Endothelial cell (in vitro differentiated cells): ENCODE data around the gene FTO. TPM values are rescaled to one million over a fixed set of nuclear protein-coding genes. Genes with fewer than 3 reads are reported as not detected.

Experiments used
- DNase-seq: peaks from one replicate; pipeline ENCODE4 v3.0.0; 2021; ENCODE audit warnings: low spot score
- H3K27ac Mint-ChIP-seq: one replicate; pipeline ENCODE4 v1.8.0; 2021; ENCODE audit warnings: mixed read lengths, inconsistent platforms; ENCODE audit not compliant: unreplicated experiment
- H3K27me3 Mint-ChIP-seq: one replicate; pipeline ENCODE4 v1.8.0; 2021; ENCODE audit warnings: mild to moderate bottlenecking, moderate library complexity, mixed read lengths, inconsistent platforms; ENCODE audit not compliant: unreplicated experiment
- H3K36me3 Mint-ChIP-seq: one replicate; pipeline ENCODE4 v1.8.0; 2021; ENCODE audit warnings: mild to moderate bottlenecking, low read depth, mixed read lengths, inconsistent platforms; ENCODE audit not compliant: unreplicated experiment
- H3K4me1 Mint-ChIP-seq: one replicate; pipeline ENCODE4 v1.8.0; 2021; ENCODE audit warnings: mild to moderate bottlenecking, mixed read lengths, inconsistent platforms; ENCODE audit not compliant: unreplicated experiment
- H3K4me3 Mint-ChIP-seq: one replicate; pipeline ENCODE4 v1.8.0; 2021; ENCODE audit warnings: mild to moderate bottlenecking, mixed read lengths, inconsistent platforms; ENCODE audit not compliant: unreplicated experiment
- H3K9me3 Mint-ChIP-seq: one replicate; pipeline ENCODE4 v1.8.0; 2021; ENCODE audit warnings: mixed read lengths, inconsistent platforms; ENCODE audit not compliant: unreplicated experiment
- total RNA-seq: library from RNA; stranded (reverse); fragmentation: NEBNext Ultra II Directional; extraction: Animal tissue kit (Norgen Biotek cat#: 25700); gene quantifications from one replicate; pipeline ENCODE4 v1.2.1, GENCODE V29; 2021; ENCODE audit not compliant: unreplicated experiment
- TF ChIP-seq, protein P1 (sequence below): fragments of 200-600 bp; sonication (generic); IDR thresholded peaks from one replicate; pipeline ENCODE4 v1.5.0; 2021; ENCODE audit warnings: antibody characterized with exemption; ENCODE audit not compliant: unreplicated experiment

The FTO gene
- total RNA-seq, 1 donor from 2014 or later: 83.8 TPM

DNA sequence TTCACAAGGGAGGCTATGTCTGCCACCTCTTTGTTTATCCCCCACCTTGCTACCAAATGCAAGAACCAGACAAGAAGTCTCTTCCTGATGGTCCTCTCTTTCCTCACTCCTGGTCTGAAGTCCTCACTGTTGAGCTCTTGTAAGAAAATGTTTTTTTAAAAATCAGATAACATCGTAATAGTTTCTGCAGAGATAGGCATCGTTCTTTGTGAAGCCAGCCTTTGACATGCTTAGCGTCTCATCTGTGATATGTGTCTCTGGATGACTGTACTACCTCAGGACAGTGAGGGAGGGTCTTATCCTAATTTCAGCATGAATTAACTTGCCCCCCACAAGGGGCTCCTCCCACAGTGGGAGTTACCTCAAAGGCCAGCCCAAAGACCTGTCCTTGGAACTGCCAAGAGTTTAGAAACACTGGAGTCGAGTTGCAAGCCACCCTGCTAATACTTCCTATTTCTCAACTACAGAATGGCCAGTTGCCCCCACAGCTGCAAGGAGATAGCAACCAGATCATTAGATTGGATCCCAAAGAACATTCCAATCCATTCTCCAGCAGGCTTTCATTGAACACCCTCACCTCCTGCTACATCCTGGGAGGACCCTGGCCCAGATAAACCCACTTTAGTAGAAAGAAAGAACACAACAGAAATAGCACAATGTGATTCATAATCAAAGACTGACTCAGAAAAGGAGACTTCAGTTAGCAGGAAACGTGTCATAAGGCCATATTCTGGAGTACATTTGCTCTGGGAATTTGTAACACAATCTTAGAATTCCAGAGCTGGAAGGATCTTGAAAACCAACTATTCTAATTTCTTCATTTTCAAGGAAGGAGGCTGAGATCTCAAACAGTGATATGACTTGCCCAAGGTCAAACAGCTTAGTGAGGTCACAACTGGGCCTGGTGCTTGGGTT is 431.7 kb downstream of the FTO start:
- no peak for DNase-seq
- no peaks in the 10 kb centered on the region for H3K36me3 Mint-ChIP-seq
- peaks cover 5% of the 10 kb centered on the region for H3K27me3 Mint-ChIP-seq
- no peak overlapping the region for H3K27ac Mint-ChIP-seq
- peaks cover 3% of the 10 kb centered on the region for H3K4me1 Mint-ChIP-seq
- TF ChIP-seq, protein P1, sequence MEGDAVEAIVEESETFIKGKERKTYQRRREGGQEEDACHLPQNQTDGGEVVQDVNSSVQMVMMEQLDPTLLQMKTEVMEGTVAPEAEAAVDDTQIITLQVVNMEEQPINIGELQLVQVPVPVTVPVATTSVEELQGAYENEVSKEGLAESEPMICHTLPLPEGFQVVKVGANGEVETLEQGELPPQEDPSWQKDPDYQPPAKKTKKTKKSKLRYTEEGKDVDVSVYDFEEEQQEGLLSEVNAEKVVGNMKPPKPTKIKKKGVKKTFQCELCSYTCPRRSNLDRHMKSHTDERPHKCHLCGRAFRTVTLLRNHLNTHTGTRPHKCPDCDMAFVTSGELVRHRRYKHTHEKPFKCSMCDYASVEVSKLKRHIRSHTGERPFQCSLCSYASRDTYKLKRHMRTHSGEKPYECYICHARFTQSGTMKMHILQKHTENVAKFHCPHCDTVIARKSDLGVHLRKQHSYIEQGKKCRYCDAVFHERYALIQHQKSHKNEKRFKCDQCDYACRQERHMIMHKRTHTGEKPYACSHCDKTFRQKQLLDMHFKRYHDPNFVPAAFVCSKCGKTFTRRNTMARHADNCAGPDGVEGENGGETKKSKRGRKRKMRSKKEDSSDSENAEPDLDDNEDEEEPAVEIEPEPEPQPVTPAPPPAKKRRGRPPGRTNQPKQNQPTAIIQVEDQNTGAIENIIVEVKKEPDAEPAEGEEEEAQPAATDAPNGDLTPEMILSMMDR: no peak
- H3K4me3 Mint-ChIP-seq: no peak overlapping the region
- no peaks in the 10 kb centered on the region for H3K9me3 Mint-ChIP-seq

DNA sequence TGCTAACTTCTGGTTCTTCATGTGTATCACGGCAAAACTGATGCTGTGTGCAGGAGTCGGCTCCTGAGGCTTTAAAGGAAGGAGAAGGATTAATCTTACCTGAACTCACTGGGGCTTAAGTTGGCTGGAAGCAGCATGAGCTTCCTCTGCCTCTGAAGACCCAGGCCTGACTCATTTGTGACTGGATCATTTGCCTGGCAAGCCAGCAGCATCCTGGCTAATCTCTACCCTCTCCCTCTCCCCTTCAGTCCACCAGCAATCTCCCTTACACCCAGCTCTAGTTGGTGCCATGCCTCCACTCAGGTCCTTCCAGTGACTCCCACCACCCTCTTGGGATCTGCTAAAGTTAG is 432.3 kb downstream of the FTO start:
- H3K9me3 Mint-ChIP-seq: no peaks in the 10 kb centered on the region
- peaks cover 3% of the 10 kb centered on the region for H3K4me1 Mint-ChIP-seq
- no peak overlapping the region for H3K4me3 Mint-ChIP-seq
- no peaks in the 10 kb centered on the region for H3K36me3 Mint-ChIP-seq
- DNase-seq: no peak
- TF ChIP-seq, protein P1: no peak
- peaks cover 5% of the 10 kb centered on the region for H3K27me3 Mint-ChIP-seq
- no peak overlapping the region for H3K27ac Mint-ChIP-seq

DNA sequence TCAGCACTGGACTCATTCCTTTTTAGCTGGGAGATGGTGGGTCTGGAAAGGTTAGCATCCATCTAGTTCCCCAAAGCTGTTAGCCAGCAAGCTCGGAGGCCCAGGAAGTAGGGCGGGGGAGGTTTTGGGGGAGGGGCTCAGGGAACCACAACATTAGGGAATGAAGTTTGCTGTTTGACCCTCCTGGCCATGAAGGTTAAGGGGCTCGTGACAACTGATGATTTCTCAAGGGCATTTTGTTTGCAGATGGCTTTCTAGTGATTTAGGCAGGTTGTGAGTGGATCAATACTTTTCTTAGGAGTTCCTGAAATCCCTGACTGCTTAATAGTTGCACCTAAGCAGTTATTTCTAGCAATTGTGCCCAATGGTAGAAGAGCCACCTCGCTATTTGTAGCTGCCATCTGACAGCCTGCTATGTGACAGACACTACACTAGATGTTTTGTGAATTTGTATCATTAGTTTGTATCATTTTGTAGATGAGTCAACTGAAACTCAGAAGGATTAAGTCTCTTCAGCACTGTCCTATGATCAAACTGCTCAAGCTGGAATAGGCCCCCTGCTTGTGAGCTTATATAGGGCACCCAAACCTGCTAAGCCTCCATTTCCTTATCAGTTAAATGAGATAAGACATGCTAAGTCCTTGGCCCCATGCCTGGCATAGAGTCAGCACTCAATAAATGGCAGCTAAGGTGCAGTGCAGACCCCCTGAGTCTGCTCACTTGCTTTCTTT is 436.3 kb downstream of the FTO start:
- Mint-ChIP-seq H3K36me3 (no peaks in the 10 kb centered on the region), H3K4me1 (peaks cover 9% of the 10 kb centered on the region), H3K27ac (no peak overlapping the region), H3K9me3 (no peaks in the 10 kb centered on the region), H3K4me3 (no peak overlapping the region), H3K27me3 (peaks cover 5% of the 10 kb centered on the region)
- DNase-seq: no peak
- TF ChIP-seq, protein P1: no peak

DNA sequence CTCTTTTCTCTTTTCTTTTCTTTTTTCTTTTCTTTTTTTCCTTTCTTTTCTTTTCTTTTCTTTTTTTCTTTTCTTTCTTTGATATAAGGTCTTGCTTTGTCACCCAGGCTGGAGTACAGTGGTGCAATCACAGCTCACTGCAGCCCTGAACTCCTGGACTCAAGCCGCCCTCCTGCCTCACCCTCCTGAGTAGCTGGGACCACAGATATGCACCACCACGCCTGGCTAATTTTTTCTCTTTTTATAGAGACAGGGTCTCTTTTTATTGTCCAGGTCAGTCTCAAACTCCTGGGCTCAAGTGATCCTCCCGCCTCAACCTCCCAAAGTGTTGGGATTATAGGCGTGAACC is 436.8 kb downstream of the FTO start:
- H3K9me3 Mint-ChIP-seq: no peaks in the 10 kb centered on the region
- H3K4me3 Mint-ChIP-seq: no peak overlapping the region
- TF ChIP-seq, protein P1: no peak

DNA sequence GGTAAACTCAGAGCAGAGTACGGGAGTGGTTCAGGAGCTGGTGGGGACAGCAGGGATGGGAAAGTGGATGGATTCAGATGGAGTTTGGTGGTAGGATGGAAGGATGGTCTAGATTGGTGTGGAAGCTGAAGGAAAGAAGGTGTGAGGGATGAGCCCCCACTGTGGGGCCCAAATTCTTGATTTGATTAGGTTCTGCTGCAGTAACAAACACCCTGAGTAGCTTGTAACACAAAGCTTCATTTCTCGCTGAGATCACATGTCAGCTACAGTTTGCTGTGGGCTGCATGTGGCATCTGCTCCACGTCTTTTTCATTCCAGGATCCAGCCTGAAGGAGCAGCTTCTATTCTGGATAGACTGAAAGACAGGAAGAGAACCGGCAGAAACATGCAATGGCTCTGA is 438.8 kb downstream of the FTO start:
- DNase-seq: no peak
- H3K27me3 Mint-ChIP-seq: peaks cover 4% of the 10 kb centered on the region
- H3K4me1 Mint-ChIP-seq: peaks cover 9% of the 10 kb centered on the region
- H3K9me3 Mint-ChIP-seq: no peaks in the 10 kb centered on the region
- H3K27ac Mint-ChIP-seq: no peak overlapping the region
- TF ChIP-seq, protein P1: no peak
- no peak overlapping the region for H3K4me3 Mint-ChIP-seq
- H3K36me3 Mint-ChIP-seq: no peaks in the 10 kb centered on the region

More for the DNA sequence above, 436.8 kb downstream of the FTO start:
- DNase-seq: no peak
- Mint-ChIP-seq H3K27me3 (peaks cover 5% of the 10 kb centered on the region), H3K27ac (no peak overlapping the region), H3K4me1 (peaks cover 9% of the 10 kb centered on the region), H3K36me3 (no peaks in the 10 kb centered on the region)
